HG03280 (cell line): Measurements from ENCODE around the gene SOX6.
A peak's percentile ranks its signal among the peaks of the same experiment; 100 is the strongest.
"Not testable (repeated sequence)": the region's sequence is repeated elsewhere in the genome, so short reads cannot be mapped to it uniquely, and the experiment has no call there.

Experiments used
- ATAC-seq: cut with Tn5 transposase; IDR thresholded peaks from one replicate; pipeline ENCODE4 v1.9.1; 2021; ENCODE audit warnings: mild to moderate bottlenecking, moderate library complexity; ENCODE audit not compliant: unreplicated experiment

The SOX6 gene

GRCh38 chr11:15940462-15941205 lies 415.7 kb downstream of the SOX6 start:
- ATAC-seq, result peak; percentile 45

GRCh38 chr11:15938983-15939382 lies 417.4 kb downstream of the SOX6 start:
- ATAC-seq, result no peak

GRCh38 chr11:15938121-15938611 lies 418.2 kb downstream of the SOX6 start:
- ATAC-seq, result no peak

- no peak for ATAC-seq
Observed at GRCh38 chr11:15937601-15938120, 418.7 kb downstream of the SOX6 start.

GRCh38 chr11:15936011-15936410 lies 420.3 kb downstream of the SOX6 start:
- ATAC-seq, result no peak

- ATAC-seq, result no peak
Observed at GRCh38 chr11:15935373-15935772, 421.0 kb downstream of the SOX6 start.

- ATAC-seq, result no peak
Observed at GRCh38 chr11:15933886-15934625, 422.3 kb downstream of the SOX6 start.

GRCh38 chr11:15932417-15932816 lies 423.9 kb downstream of the SOX6 start:
- ATAC-seq, result no peak

GRCh38 chr11:15931497-15931896 lies 424.8 kb downstream of the SOX6 start:
- ATAC-seq, result no peak

- ATAC-seq, result no peak
Observed at GRCh38 chr11:15930442-15931025, 425.8 kb downstream of the SOX6 start.

GRCh38 chr11:15929371-15929901 lies 426.9 kb downstream of the SOX6 start:
- ATAC-seq, result no peak

GRCh38 chr11:15927864-15928217 lies 428.5 kb downstream of the SOX6 start:
- ATAC-seq, result no peak

GRCh38 chr11:15927196-15927863 lies 429.0 kb downstream of the SOX6 start:
- ATAC-seq, result no peak

GRCh38 chr11:15926071-15926470 lies 430.3 kb downstream of the SOX6 start:
- no peak for ATAC-seq

GRCh38 chr11:15923183-15923582 lies 433.2 kb downstream of the SOX6 start:
- no peak for ATAC-seq

- not testable (repeated sequence) for ATAC-seq
Observed at GRCh38 chr11:15922745-15923144, 433.6 kb downstream of the SOX6 start.

- no peak for ATAC-seq
Observed at GRCh38 chr11:15920856-15921629, 435.3 kb downstream of the SOX6 start.

GRCh38 chr11:15918674-15919073 lies 437.7 kb downstream of the SOX6 start:
- ATAC-seq, result no peak

GRCh38 chr11:15918212-15918611 lies 438.1 kb downstream of the SOX6 start:
- no peak for ATAC-seq
